ENCODE results near the gene FLNC.

DNA sequence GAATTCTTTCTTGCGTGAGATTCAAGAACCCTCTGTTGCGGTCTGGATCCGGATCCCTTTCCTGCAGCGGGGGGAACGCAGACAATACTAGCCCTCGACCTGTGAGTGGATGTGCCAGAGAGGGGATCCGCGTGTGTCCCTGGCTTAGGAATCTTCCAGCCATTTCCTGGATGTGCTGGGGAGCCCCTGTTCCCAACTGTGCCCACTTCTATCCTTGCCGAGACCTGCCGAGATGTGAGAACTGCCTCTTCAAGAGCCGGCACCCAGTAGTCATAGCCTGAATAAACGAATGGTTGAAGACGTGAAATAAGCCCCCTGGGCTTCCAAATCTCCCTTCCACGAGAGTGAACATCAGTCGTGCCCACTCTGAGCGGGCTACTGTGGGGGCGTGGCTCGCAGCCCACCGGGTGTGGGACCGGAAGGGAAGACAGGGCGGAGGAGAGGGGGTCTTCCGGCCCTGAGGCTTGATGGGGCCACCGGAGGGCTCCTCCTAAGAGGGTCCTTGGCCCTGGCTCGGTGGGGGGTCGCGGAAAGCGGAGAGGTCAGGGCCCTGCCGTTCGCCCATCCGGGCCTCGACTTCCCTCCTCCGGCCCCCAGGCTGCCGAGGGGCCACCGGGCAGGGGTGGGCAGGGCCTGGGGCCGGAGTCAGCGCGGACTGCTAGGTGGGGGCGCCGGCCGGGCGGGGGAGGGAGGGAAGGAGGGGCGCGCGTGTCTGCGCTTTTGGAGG lies 39.7 kb upstream of the FLNC start:
- TF ChIP-seq CTCF (IDR thresholded peaks at IDR 0.05) (no peak), POLR2A (IDR thresholded peaks at IDR 0.05) (no peak)

All from testis (tissue), 2 donors.